ENCODE data around the gene PCSK6.

The PCSK6 gene

GRCh38 chr15:101444807-101445508 lies 44.5 kb downstream of the PCSK6 start:
- DNase-seq, result no peak

GRCh38 chr15:101444015-101444414 lies 45.5 kb downstream of the PCSK6 start:
- no peak for DNase-seq

GRCh38 chr15:101442272-101442671 lies 47.2 kb downstream of the PCSK6 start:
- DNase-seq, result no peak

- DNase-seq, result no peak
Observed at GRCh38 chr15:101441696-101442095, 47.8 kb downstream of the PCSK6 start.

- no peak for DNase-seq
Observed at GRCh38 chr15:101440846-101441590, 48.5 kb downstream of the PCSK6 start.

GRCh38 chr15:101439920-101440319 lies 49.6 kb downstream of the PCSK6 start:
- no peak for DNase-seq

- DNase-seq, result no peak
Observed at GRCh38 chr15:101439285-101439919, 50.1 kb downstream of the PCSK6 start.

- DNase-seq, result no peak
Observed at GRCh38 chr15:101438482-101439284, 50.8 kb downstream of the PCSK6 start.

GRCh38 chr15:101437618-101438481 lies 51.7 kb downstream of the PCSK6 start:
- DNase-seq, result no peak

- no peak for DNase-seq
Observed at GRCh38 chr15:101437209-101437608, 52.3 kb downstream of the PCSK6 start.

- DNase-seq, result no peak
Observed at GRCh38 chr15:101436526-101436925, 53.0 kb downstream of the PCSK6 start.

GRCh38 chr15:101435761-101436160 lies 53.7 kb downstream of the PCSK6 start:
- DNase-seq, result no peak

GRCh38 chr15:101434032-101434920 lies 55.2 kb downstream of the PCSK6 start:
- no peak for DNase-seq

GRCh38 chr15:101433396-101433795 lies 56.1 kb downstream of the PCSK6 start:
- no peak for DNase-seq

GRCh38 chr15:101432982-101433381 lies 56.5 kb downstream of the PCSK6 start:
- no peak for DNase-seq

- DNase-seq, result no peak
Observed at GRCh38 chr15:101431748-101432147, 57.8 kb downstream of the PCSK6 start.

- DNase-seq, result no peak
Observed at GRCh38 chr15:101431301-101431700, 58.2 kb downstream of the PCSK6 start.

GRCh38 chr15:101429646-101430045 lies 59.9 kb downstream of the PCSK6 start:
- no peak for DNase-seq

- DNase-seq, result no peak
Observed at GRCh38 chr15:101429191-101429590, 60.3 kb downstream of the PCSK6 start.

- DNase-seq, result no peak
Observed at GRCh38 chr15:101428758-101429157, 60.7 kb downstream of the PCSK6 start.

Data from KG1 (cell line).